HG03159 (cell line): ENCODE data around the gene TIAM1.

ENCODE experiments used
- ATAC-seq: cut with Tn5 transposase; IDR thresholded peaks from one replicate; pipeline ENCODE4 v1.9.1; 2021; ENCODE audit warnings: mild to moderate bottlenecking, moderate library complexity; ENCODE audit not compliant: unreplicated experiment

Gene TIAM1

GRCh38 chr21:31354122-31354521 is 10.1 kb upstream of the TIAM1 start:
- no peak for ATAC-seq

GRCh38 chr21:31352836-31353235 is 8.8 kb upstream of the TIAM1 start:
- ATAC-seq: no peak

- ATAC-seq: no peak
Measured at GRCh38 chr21:31351960-31352359, 7.9 kb upstream of the TIAM1 start.

- no peak for ATAC-seq
Measured at GRCh38 chr21:31351438-31351837, 7.4 kb upstream of the TIAM1 start.

GRCh38 chr21:31349208-31349607 is 5.1 kb upstream of the TIAM1 start:
- no peak for ATAC-seq

GRCh38 chr21:31348188-31348587 is 4.1 kb upstream of the TIAM1 start:
- no peak for ATAC-seq

GRCh38 chr21:31347435-31348032 is 3.5 kb upstream of the TIAM1 start:
- ATAC-seq: no peak

- no peak for ATAC-seq
Measured at GRCh38 chr21:31346256-31346821, 2.3 kb upstream of the TIAM1 start.

- ATAC-seq: no peak
Measured at GRCh38 chr21:31345136-31345535, 1.1 kb upstream of the TIAM1 start.

GRCh38 chr21:31343030-31343510 is 991 bp downstream of the TIAM1 start:
- ATAC-seq: no peak

- no peak for ATAC-seq
Measured at GRCh38 chr21:31342348-31342747, 1.7 kb downstream of the TIAM1 start.

GRCh38 chr21:31340942-31341487 is 3.0 kb downstream of the TIAM1 start:
- no peak for ATAC-seq

GRCh38 chr21:31340514-31340913 is 3.5 kb downstream of the TIAM1 start:
- ATAC-seq: no peak

- ATAC-seq: no peak
Measured at GRCh38 chr21:31339721-31340120, 4.3 kb downstream of the TIAM1 start.

GRCh38 chr21:31338908-31339368 is 5.1 kb downstream of the TIAM1 start:
- no peak for ATAC-seq

- ATAC-seq: no peak
Measured at GRCh38 chr21:31337996-31338907, 5.8 kb downstream of the TIAM1 start.

GRCh38 chr21:31337086-31337485 is 7.0 kb downstream of the TIAM1 start:
- ATAC-seq: no peak

GRCh38 chr21:31336739-31337040 is 7.4 kb downstream of the TIAM1 start:
- ATAC-seq: no peak

- ATAC-seq: no peak
Measured at GRCh38 chr21:31335957-31336738, 7.9 kb downstream of the TIAM1 start.

GRCh38 chr21:31334648-31335121 is 9.4 kb downstream of the TIAM1 start:
- ATAC-seq: no peak

- no peak for ATAC-seq
Measured at GRCh38 chr21:31332525-31332924, 11.5 kb downstream of the TIAM1 start.
